ENCODE measurements around the gene TFF3. TPM values are rescaled to one million over a fixed set of nuclear protein-coding genes. Genes with fewer than 3 reads are reported as not detected.

Gene TFF3
- total RNA-seq, 2 experiments from 2014 or later: not detected

GRCh38 chr21:42307106-42307505 is 8.1 kb downstream of the TFF3 start:
- H3K4me3 ChIP-seq (ENCODE audit: low read length): no peak overlapping the region
- peaks cover 18% of the 10 kb centered on the region for H3K4me1 ChIP-seq (ENCODE audit: insufficient read depth, low read length)
- intact Hi-C loops (cut with DNase I, micrococcal nuclease): loop anchor here (5.0 kb wide), 2 partner anchors 230 to 525 kb away; no protein-coding TSS in a partner anchor
- ATAC-seq (ENCODE audit: poor library complexity) (no peak), DNase-seq (no peak)
- no peaks in the 10 kb centered on the region for H3K9me3 ChIP-seq (ENCODE audit: control insufficient read depth in 1 of 2, insufficient read depth in 1 of 2, low read length in 2 of 2)
- POLR2A ChIA-PET: no interaction called here
- Mint-ChIP-seq H3K4me1 (ENCODE audit: low read depth) (peaks cover 15% of the 10 kb centered on the region), H3K36me3 (ENCODE audit: low read depth) (no peaks in the 10 kb centered on the region), H3K9me3 (no peaks in the 10 kb centered on the region), H3K4me3 (no peak overlapping the region), H3K27ac (no peak overlapping the region), H3K27me3 (peaks cover 12% of the 10 kb centered on the region)
- peaks cover 9 to 11% of the 10 kb centered on the region in 2 experiments for H3K27me3 ChIP-seq (ENCODE audit: control insufficient read depth in 1 of 2, insufficient read depth in 2 of 2, low read length in 2 of 2)
- H3K27ac ChIP-seq (ENCODE audit: low read depth in 1 of 2, low read length in 2 of 2): no peak overlapping the region
- no peaks in the 10 kb centered on the region for H3K36me3 ChIP-seq (ENCODE audit: insufficient read depth, low read length)
- CTCF ChIA-PET: no interaction called here
- TF ChIP-seq CTCF (IDR thresholded peaks at IDR 0.05): no peak

- Mint-ChIP-seq H3K36me3 (ENCODE audit: low read depth) (no peaks in the 10 kb centered on the region), H3K4me1 (ENCODE audit: low read depth) (peaks cover 15% of the 10 kb centered on the region), H3K4me3 (no peak overlapping the region), H3K27ac (no peak overlapping the region), H3K27me3 (peaks cover 12% of the 10 kb centered on the region), H3K9me3 (no peaks in the 10 kb centered on the region)
- POLR2A ChIA-PET: no interaction called here
- Histone ChIP-seq H3K36me3 (ENCODE audit: insufficient read depth, low read length) (no peaks in the 10 kb centered on the region), H3K27me3 (ENCODE audit: control insufficient read depth in 1 of 2, insufficient read depth in 2 of 2, low read length in 2 of 2) (peaks cover 9 to 11% of the 10 kb centered on the region in 2 experiments), H3K4me1 (ENCODE audit: insufficient read depth, low read length) (peaks cover 18% of the 10 kb centered on the region), H3K27ac (ENCODE audit: low read depth in 1 of 2, low read length in 2 of 2) (no peak overlapping the region), H3K9me3 (ENCODE audit: control insufficient read depth in 1 of 2, insufficient read depth in 1 of 2, low read length in 2 of 2) (no peaks in the 10 kb centered on the region), H3K4me3 (ENCODE audit: low read length) (no peak overlapping the region)
- DNase-seq: no peak
- ATAC-seq (ENCODE audit: poor library complexity): no peak
- TF ChIP-seq CTCF (IDR thresholded peaks at IDR 0.05): no peak
- intact Hi-C loops (cut with DNase I, micrococcal nuclease): loop anchor here (5.0 kb wide), 2 partner anchors 231 to 526 kb away; no protein-coding TSS in a partner anchor
- CTCF ChIA-PET: no interaction called here
These were observed 8.7 kb downstream of the TFF3 start for GRCh38 chr21:42306366-42307035.

- H3K27ac Mint-ChIP-seq: no peak overlapping the region
- no peak for TF ChIP-seq CTCF (IDR thresholded peaks at IDR 0.05)
- no peaks in the 10 kb centered on the region for H3K9me3 Mint-ChIP-seq
- H3K9me3 ChIP-seq (ENCODE audit: control insufficient read depth in 1 of 2, insufficient read depth in 1 of 2, low read length in 2 of 2): no peaks in the 10 kb centered on the region
- intact Hi-C loops (cut with DNase I, micrococcal nuclease): loop anchor here (5.0 kb wide), 2 partner anchors 232 to 527 kb away; no protein-coding TSS in a partner anchor
- H3K27me3 Mint-ChIP-seq: peaks cover 12% of the 10 kb centered on the region
- no peak overlapping the region for H3K4me3 ChIP-seq (ENCODE audit: low read length)
- no peak for ATAC-seq (ENCODE audit: poor library complexity)
- H3K36me3 Mint-ChIP-seq (ENCODE audit: low read depth): no peaks in the 10 kb centered on the region
- ChIA-PET CTCF (no interaction called here), POLR2A (no interaction called here)
- H3K4me1 Mint-ChIP-seq (ENCODE audit: low read depth): peaks cover 15% of the 10 kb centered on the region
- H3K27me3 ChIP-seq (ENCODE audit: control insufficient read depth in 1 of 2, insufficient read depth in 2 of 2, low read length in 2 of 2): peaks cover 9 to 11% of the 10 kb centered on the region in 2 experiments
- H3K36me3 ChIP-seq (ENCODE audit: insufficient read depth, low read length): no peaks in the 10 kb centered on the region
- H3K27ac ChIP-seq (ENCODE audit: low read depth in 1 of 2, low read length in 2 of 2): no peak overlapping the region
- H3K4me3 Mint-ChIP-seq: no peak overlapping the region
- H3K4me1 ChIP-seq (ENCODE audit: insufficient read depth, low read length): peaks cover 18% of the 10 kb centered on the region
- DNase-seq: peak in 1 of 14 experiments; percentile 16
These were observed 9.5 kb downstream of the TFF3 start for GRCh38 chr21:42305707-42306147.
